PC-9 (cell line): ENCODE data around the gene KLK5. TPM values are rescaled to one million over a fixed set of nuclear protein-coding genes. Genes with fewer than 3 reads are reported as not detected.
A peak's percentile ranks its signal among the peaks of the same experiment; 100 is the strongest.

Experiments
- BruUV-seq: library from RNA; stranded (reverse); fragments of 400-500 nt; replicated peaks from 2 replicates; lab custom pipeline; 2021; lab: Mats Ljungman, UMichigan
- CTCF ChIA-PET: fragments of 300-600 bp; sonication (Branson Sonifier 250); formaldehyde crosslinking; loops from one replicate; lab custom pipeline; 2022; ENCODE audit warnings: antibody characterized with exemption; lab: Charles Lee
- POLR2A ChIA-PET: fragments of 300-600 bp; sonication (Branson Sonifier 250); formaldehyde crosslinking; loops from one replicate; lab custom pipeline; 2022; ENCODE audit warnings: antibody characterized with exemption; ENCODE audit not compliant: unreplicated experiment; lab: Charles Lee
- DNase-seq, 2 experiments: peaks; one replicate each; pipeline versions ENCODE4 v3.0.0 to v3.0.0-alpha.2; 2015 to 2022; ENCODE audit warnings: mixed read lengths in 1 of 2
- H2AFZ ChIP-seq: fragments of 200-600 bp; sonication (generic); 2 replicates; pipeline ENCODE4 v1.8.1; 2017; ENCODE audit warnings: antibody characterized with exemption
- H3F3A ChIP-seq: fragments of 200-600 bp; sonication (generic); 2 replicates; pipeline ENCODE4 v1.8.1; 2017; ENCODE audit warnings: antibody characterized with exemption, mild to moderate bottlenecking, low read depth; ENCODE audit not compliant: insufficient read depth
- H3K27ac ChIP-seq: fragments of 200-600 bp; sonication (generic); 2 replicates; pipeline ENCODE4 v1.6.1; 2016; ENCODE audit warnings: mixed run types
- H3K27me3 ChIP-seq: fragments of 200-600 bp; sonication (generic); 2 replicates; pipeline ENCODE4 v1.6.1; 2016; ENCODE audit warnings: low read depth, mixed run types; ENCODE audit not compliant: insufficient read depth
- H3K36me3 ChIP-seq: fragments of 200-600 bp; sonication (generic); 2 replicates; pipeline ENCODE4 v1.6.1; 2016; ENCODE audit warnings: low read depth, mixed run types
- H3K4me1 ChIP-seq: fragments of 200-600 bp; sonication (generic); replicated peaks from 2 replicates; pipeline ENCODE4 v1.6.1; 2016; ENCODE audit warnings: mixed run types; ENCODE audit not compliant: insufficient read depth
- H3K4me2 ChIP-seq: fragments of 200-600 bp; sonication (generic); 2 replicates; pipeline ENCODE4 v1.6.1; 2017; ENCODE audit warnings: mixed run types
- H3K4me3 ChIP-seq: fragments of 200-600 bp; sonication (generic); 2 replicates; pipeline ENCODE4 v1.6.1; 2016; ENCODE audit warnings: mixed run types
- H3K79me2 ChIP-seq: fragments of 200-600 bp; sonication (generic); 2 replicates; pipeline ENCODE4 v1.6.1; 2017; ENCODE audit warnings: low read depth, mixed run types
- H3K9me2 ChIP-seq: fragments of 200-600 bp; sonication (generic); 2 replicates; pipeline ENCODE4 v1.8.1; 2017; ENCODE audit warnings: mild to moderate bottlenecking; ENCODE audit not compliant: insufficient read depth
- H3K9me3 ChIP-seq: fragments of 200-600 bp; sonication (generic); 2 replicates; pipeline ENCODE4 v1.8.1; 2016; ENCODE audit warnings: low read depth; ENCODE audit not compliant: insufficient read depth
- H4K20me1 ChIP-seq: fragments of 200-600 bp; sonication (generic); 2 replicates; pipeline ENCODE4 v1.8.1; 2017; ENCODE audit not compliant: insufficient read depth
- EZH2 ChIP-seq: fragments of 200-600 bp; sonication (generic); IDR thresholded peaks from 2 replicates; pipeline ENCODE4 v1.8.0; 2017; ENCODE audit warnings: antibody characterized with exemption, low read depth
- intact Hi-C: fragments of 100-400 bp; cut with micrococcal nuclease; formaldehyde crosslinking; loops from one replicate; pipeline ENCODE4 v1.10.0; 2022; ENCODE audit not compliant: unreplicated experiment
- total RNA-seq: library from RNA; stranded (reverse); gene quantifications from 2 replicates; pipeline ENCODE4 v1.2.3, GENCODE V29; 2021
- TF ChIP-seq, protein P1 (sequence below): fragments of 200-600 bp; sonication (generic); conservative IDR thresholded peaks from 2 replicates; pipeline ENCODE4 v1.6.1; 2017; ENCODE audit warnings: mixed run types, antibody characterized with exemption, mild to moderate bottlenecking, moderate library complexity

KLK5 gene
- total RNA-seq, 1 experiment from 2014 or later, result 405 TPM

DNA sequence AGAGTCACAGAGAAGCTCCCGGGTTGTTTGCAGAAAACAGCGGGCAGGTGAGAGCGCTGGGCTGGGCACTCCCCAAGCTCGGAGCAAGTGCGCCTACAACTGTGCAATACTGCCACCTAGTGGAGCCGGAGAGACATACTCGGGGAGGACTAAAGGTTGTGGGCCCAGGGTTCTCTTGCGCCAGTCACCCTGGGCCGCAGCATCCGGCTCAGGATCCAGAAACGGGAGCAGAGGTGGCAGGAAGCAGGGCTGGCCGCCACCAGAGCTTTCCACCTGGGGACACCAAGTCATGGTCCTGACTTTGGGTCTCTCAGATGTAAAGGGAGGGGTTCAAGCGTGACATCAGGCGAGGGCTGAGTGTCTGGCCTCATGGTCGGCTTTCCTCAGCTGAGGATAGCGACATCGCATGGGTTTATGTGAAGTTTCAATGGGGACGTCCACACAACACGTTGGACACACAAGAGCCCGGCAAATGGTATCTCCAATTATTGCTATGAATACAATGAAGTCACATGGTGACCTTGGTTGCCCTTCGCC is 30.5 kb downstream of the KLK5 start:
- Histone ChIP-seq H3K79me2 (no peaks in the 10 kb centered on the region), H3K36me3 (no peaks in the 10 kb centered on the region), H2AFZ (0 out of 2 replicates have a peak overlapping the region, but pooled peaks have one; percentile 26), H4K20me1 (no peaks in the 10 kb centered on the region), H3K27ac (peak overlapping the region; percentile 32), H3K4me3 (peak overlapping the region; percentile 36; the same call in 1 of the 2 replicates), H3K9me3 (no peaks in the 10 kb centered on the region), H3K4me1 (peaks cover 37% of the 10 kb centered on the region), H3K4me2 (peak overlapping the region; percentile 76), H3K27me3 (0 out of 2 replicates have a peak, but pooled peaks cover under 1% of the 10 kb centered on the region), H3K9me2 (no peaks in the 10 kb centered on the region), H3F3A (peaks cover 38% of the 10 kb centered on the region)
- TF ChIP-seq EZH2, result no peak
- TF ChIP-seq, protein P1, sequence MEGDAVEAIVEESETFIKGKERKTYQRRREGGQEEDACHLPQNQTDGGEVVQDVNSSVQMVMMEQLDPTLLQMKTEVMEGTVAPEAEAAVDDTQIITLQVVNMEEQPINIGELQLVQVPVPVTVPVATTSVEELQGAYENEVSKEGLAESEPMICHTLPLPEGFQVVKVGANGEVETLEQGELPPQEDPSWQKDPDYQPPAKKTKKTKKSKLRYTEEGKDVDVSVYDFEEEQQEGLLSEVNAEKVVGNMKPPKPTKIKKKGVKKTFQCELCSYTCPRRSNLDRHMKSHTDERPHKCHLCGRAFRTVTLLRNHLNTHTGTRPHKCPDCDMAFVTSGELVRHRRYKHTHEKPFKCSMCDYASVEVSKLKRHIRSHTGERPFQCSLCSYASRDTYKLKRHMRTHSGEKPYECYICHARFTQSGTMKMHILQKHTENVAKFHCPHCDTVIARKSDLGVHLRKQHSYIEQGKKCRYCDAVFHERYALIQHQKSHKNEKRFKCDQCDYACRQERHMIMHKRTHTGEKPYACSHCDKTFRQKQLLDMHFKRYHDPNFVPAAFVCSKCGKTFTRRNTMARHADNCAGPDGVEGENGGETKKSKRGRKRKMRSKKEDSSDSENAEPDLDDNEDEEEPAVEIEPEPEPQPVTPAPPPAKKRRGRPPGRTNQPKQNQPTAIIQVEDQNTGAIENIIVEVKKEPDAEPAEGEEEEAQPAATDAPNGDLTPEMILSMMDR, result peak; percentile 96
- no TSS peak for BruUV-seq
- DNase-seq, result peak; percentile 77 to 80
- POLR2A ChIA-PET, result interaction anchor here (0.6 kb wide), 2 partner anchors 29 to 487 kb away, joined by 4 read pairs; no protein-coding TSS in a partner anchor
- CTCF ChIA-PET, result interaction anchor here (1.0 to 1.2 kb wide), 2 partner anchors 9 to 80 kb away, joined by 3 to 4 read pairs; no protein-coding TSS in a partner anchor
- intact Hi-C loops, result loop anchor here (1.0 to 10.0 kb wide), 5 partner anchors 130 to 566 kb away; partner anchors contain the start of gene ACP4

DNA sequence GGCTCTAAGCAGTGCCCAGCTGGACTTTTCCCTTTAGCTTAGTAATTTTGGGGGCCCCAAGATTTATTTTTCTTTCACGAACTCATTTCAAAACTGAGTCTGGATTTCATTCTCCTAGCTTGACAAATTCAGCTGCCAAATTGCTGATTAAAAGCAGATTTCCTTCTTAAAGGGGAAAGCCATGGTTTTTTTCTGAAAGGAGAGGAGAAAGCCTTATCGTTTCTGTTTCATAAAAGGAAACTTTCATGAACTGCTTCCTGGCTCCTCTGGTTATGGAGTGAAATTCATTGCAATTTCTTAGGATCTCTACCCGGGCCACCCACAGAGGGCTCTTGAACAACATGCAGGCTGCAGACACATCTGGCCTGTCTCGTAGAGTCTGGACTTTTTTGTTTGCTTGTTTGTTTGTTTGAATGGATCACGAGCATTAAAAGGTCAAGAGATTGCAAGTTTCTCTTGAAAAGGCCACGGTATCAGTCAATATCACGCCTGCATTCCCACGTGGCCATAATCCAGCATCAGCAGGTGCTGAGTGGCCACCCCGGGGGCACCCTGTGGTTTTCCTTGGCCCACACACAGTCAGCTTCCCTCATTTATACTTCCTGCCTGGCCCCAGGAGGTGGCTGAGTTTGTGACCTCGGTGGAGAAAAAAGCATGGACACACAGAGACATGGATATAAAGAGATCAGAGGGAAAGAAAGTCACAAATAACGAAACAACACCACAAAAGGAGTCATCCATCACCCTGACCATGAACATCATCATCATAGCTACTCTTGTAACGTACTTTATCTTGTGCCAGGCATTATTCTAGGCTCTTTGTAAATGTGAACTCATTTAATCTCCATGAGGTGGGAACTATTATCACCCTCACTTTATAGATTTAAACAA is 31.2 kb downstream of the KLK5 start:
- Histone ChIP-seq H3K9me3 (no peaks in the 10 kb centered on the region), H4K20me1 (no peaks in the 10 kb centered on the region), H3F3A (peaks cover 38% of the 10 kb centered on the region), H3K36me3 (no peaks in the 10 kb centered on the region), H3K4me3 (peak overlapping the region; percentile 36; the same call in 1 of the 2 replicates), H3K4me1 (peaks cover 37% of the 10 kb centered on the region), H2AFZ (peak overlapping the region; percentile 66), H3K9me2 (no peaks in the 10 kb centered on the region), H3K27ac (peak overlapping the region; percentile 32), H3K4me2 (peak overlapping the region; percentile 76), H3K27me3 (0 out of 2 replicates have a peak, but pooled peaks cover 7% of the 10 kb centered on the region), H3K79me2 (no peaks in the 10 kb centered on the region)
- ChIA-PET CTCF (interaction anchor here (1.0 to 1.2 kb wide), 2 partner anchors 9 to 81 kb away, joined by 3 to 4 read pairs; no protein-coding TSS in a partner anchor), POLR2A (interaction anchor here (0.6 kb wide), 2 partner anchors 30 to 486 kb away, joined by 4 read pairs; no protein-coding TSS in a partner anchor)
- intact Hi-C loops, result loop anchor here (1.0 to 10.0 kb wide), 5 partner anchors 129 to 565 kb away; partner anchors contain the start of gene ACP4
- TF ChIP-seq EZH2, result no peak
- TF ChIP-seq, protein P1, result no peak
- peak in 1 of 2 experiments; percentile 65 for DNase-seq
- no TSS peak for BruUV-seq

DNA sequence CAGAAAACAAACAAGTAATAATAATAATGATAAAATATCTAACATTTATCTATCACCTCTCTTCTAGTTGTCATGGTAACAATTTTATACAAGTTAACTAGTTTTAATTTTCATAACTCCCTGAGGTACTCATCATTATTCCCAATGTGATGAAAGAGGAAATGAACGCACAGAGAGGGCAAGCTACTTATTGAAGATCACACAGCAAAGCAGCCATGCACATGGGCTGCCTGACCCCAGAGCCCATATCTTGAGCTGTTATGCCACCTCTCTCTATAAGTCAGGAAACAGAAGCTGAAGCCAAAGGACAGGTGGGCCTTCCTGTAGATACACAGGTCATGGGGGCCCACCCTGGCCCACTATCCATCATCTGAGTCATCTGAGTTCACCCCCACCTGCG is 36.8 kb downstream of the KLK5 start:
- intact Hi-C loops, result no loop called here
- H3K4me3 ChIP-seq, result no peak overlapping the region
- H3K4me1 ChIP-seq, result peaks cover under 1% of the 10 kb centered on the region; the same call in 1 of the 2 replicates
- H2AFZ ChIP-seq, result no peak overlapping the region
- H3K36me3 ChIP-seq, result no peaks in the 10 kb centered on the region
- H3K27me3 ChIP-seq, result peaks cover 61% of the 10 kb centered on the region
- no peaks in the 10 kb centered on the region for H3K79me2 ChIP-seq
- H3K9me3 ChIP-seq, result no peaks in the 10 kb centered on the region
- no peak for DNase-seq
- H4K20me1 ChIP-seq, result no peaks in the 10 kb centered on the region
- ChIA-PET CTCF (no interaction called here), POLR2A (no interaction called here)
- H3K9me2 ChIP-seq, result no peaks in the 10 kb centered on the region
- TF ChIP-seq, protein P1, result no peak
- TF ChIP-seq EZH2, result no peak
- no peak overlapping the region for H3K27ac ChIP-seq
- no peak overlapping the region for H3K4me2 ChIP-seq
- BruUV-seq, result no TSS peak
- peaks cover 5% of the 10 kb centered on the region; the same call in 1 of the 2 replicates for H3F3A ChIP-seq
